Kidney epithelial cell (primary cell): ENCODE measurements around the gene CTIF. TPM values are rescaled to one million over a fixed set of nuclear protein-coding genes. Genes with fewer than 3 reads are reported as not detected.

Experiments used
- DNase-seq: peaks from one replicate; pipeline ENCODE4 v3.0.0-alpha.2; 2010; ENCODE audit warnings: low read depth
- H3K27me3 ChIP-seq: 2 replicates; pipeline ENCODE4 v1.6.0; 2011; ENCODE audit warnings: low read length; ENCODE audit not compliant: control insufficient read depth, insufficient read depth
- H3K36me3 ChIP-seq: 2 replicates; pipeline ENCODE4 v1.5.1; 2011; ENCODE audit warnings: low read length; ENCODE audit not compliant: control insufficient read depth, insufficient read depth
- H3K4me3 ChIP-seq: 2 replicates; pipeline ENCODE4 v1.5.1; 2011; ENCODE audit warnings: low read depth, mild to moderate bottlenecking, control low read depth, low read length
- CTCF ChIP-seq: IDR thresholded peaks from 2 replicates; pipeline ENCODE4 v1.5.1; 2011; ENCODE audit warnings: mild to moderate bottlenecking, moderate library complexity, low read length, control low read depth, inconsistent platforms; ENCODE audit not compliant: insufficient read depth, poor library complexity, severe bottlenecking
- total RNA-seq: library from RNA; depleted of rRNA; stranded (reverse); fragments of >200 nt; gene quantifications from 2 replicates; pipeline ENCODE4 v1.2.3, GENCODE V29; 2015

Gene CTIF
- total RNA-seq, 1 donor from 2014 or later: 24.3 TPM

GRCh38 chr18:48796491-48797205, 257.8 kb downstream of the CTIF start:
- no peak for DNase-seq
- Histone ChIP-seq H3K4me3 (no peak overlapping the region), H3K27me3 (no peaks in the 10 kb centered on the region), H3K36me3 (no peaks in the 10 kb centered on the region)
- no peak for TF ChIP-seq CTCF

GRCh38 chr18:48797841-48798255, 259.0 kb downstream of the CTIF start:
- Histone ChIP-seq H3K27me3 (no peaks in the 10 kb centered on the region), H3K36me3 (no peaks in the 10 kb centered on the region), H3K4me3 (no peak overlapping the region)
- TF ChIP-seq CTCF: no peak
- no peak for DNase-seq

DNA sequence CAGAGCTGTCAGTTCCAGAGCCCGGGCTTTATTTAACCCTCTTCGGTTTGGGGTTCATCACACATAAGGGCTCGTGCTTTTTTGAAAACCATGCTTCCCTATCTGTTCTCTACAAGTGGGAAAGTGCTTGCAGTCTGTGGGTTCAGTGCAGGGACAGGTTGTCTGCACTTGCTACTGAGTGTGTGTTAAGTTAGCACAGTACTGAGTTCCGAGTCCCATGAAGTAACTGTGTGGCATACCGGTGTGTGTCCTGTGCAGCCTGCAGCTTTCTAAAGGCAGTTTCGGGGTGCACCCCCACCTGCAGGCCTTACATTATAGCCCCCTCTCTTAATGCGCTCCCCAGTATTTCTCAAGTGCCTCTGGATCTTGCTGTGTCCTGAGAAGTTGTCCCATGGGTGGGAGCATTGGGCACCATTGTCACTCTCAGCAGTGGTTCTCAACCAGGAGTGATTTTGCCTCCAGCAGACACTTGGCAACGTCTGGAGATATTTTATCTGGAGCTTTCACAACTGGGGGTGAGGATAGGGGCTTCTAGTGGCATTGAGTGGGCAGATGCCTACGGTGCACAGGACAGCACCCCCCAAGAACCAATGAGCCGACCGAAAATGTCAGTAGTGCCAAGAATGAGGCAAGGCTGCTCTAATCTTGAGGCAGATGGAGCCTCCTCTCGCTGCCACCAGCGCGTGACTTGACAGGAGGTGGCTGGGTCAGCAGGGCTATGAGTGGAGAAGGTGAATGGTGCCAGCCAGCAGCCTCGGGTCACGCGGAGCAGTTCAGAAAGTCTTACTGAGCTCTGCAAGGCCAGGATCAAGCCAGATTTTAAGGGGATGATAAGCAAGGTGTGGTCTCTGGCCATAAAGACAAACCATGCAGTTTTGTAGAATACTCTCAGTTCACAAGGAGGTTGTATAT, 259.8 kb downstream of the CTIF start:
- Histone ChIP-seq H3K27me3 (no peaks in the 10 kb centered on the region), H3K36me3 (no peaks in the 10 kb centered on the region), H3K4me3 (no peak overlapping the region)
- TF ChIP-seq CTCF: no peak
- no peak for DNase-seq

DNA sequence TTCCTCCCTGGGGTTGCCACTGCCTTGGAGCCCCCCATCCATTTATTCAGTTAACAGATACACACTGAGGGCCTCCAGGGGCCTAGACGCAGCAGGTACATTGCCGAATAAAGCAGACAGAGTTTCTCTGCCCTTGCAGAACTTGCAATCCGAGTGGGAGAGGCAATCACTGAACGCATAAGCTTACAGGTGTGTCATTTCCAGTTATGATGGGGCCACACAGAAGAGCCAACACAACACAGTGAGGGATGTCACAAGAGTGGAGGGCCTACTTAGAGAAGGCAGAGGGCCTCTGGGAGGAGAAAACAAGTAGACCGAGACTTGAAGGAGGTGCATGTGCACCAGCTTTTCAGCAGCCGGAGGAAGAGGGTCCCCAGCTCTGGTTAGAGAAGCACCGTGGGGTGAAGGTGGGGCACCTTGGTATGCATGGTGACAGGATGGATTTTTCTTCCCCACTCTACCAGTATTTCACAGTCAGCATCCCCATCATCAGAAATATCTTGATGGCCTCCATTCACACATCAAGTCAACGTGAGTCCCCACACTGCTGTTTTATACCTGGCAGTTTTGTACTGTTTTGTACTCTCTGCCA, 261.0 kb downstream of the CTIF start:
- Histone ChIP-seq H3K36me3 (no peaks in the 10 kb centered on the region), H3K4me3 (no peak overlapping the region), H3K27me3 (no peaks in the 10 kb centered on the region)
- DNase-seq: no peak
- TF ChIP-seq CTCF: no peak

- TF ChIP-seq CTCF: no peak
- H3K36me3 ChIP-seq: no peaks in the 10 kb centered on the region
- no peak overlapping the region for H3K4me3 ChIP-seq
- DNase-seq: no peak
- H3K27me3 ChIP-seq: no peaks in the 10 kb centered on the region
Measured at GRCh38 chr18:48800466-48800865, 261.6 kb downstream of the CTIF start.
